SH-SY5Y (cell line): ENCODE results near the gene MUL1.

Experiments
- GATA2 ChIP-seq: IDR thresholded peaks from 2 replicates; pipeline ENCODE4 v1.6.1; 2011; ENCODE audit warnings: mild to moderate bottlenecking, low read depth, low read length
- GATA3 ChIP-seq: IDR thresholded peaks from 2 replicates; pipeline ENCODE4 v1.6.1; 2011; ENCODE audit warnings: low read depth, mild to moderate bottlenecking, low read length, moderate library complexity

DNA sequence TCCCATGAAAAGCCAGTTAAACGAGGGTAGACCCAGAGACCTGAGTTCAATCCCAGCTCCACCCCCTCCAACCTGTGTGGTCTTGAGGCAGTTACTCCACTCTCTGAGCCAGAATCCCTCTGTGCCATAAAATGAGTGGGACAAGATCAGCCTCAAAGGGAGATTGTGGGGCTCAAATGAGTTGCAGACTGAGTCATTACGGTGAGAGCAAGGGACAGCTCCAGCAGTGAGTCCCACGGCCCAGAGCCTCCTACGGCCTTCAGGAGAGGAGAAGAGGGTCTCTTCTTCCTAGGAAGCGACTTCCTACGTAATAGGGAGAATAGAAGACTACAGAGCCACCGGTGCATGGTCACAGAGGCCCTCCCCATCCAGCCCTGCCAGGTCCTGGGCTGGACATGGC, 15.2 kb downstream of the MUL1 start:
- TF ChIP-seq GATA2, result no peak
- no peak for TF ChIP-seq GATA3
